Liver (tissue), 9 donors: ENCODE data around the gene IGSF3. TPM values are rescaled to one million over a fixed set of nuclear protein-coding genes. Genes with fewer than 3 reads are reported as not detected.

Source experiments
- DNase-seq: peaks from one replicate; pipeline ENCODE4 v3.0.0-alpha.2; 2017; ENCODE audit warnings: low spot score
- H3K27ac ChIP-seq, 2 donors: one replicate each; pipeline ENCODE4 v1.7.0; 2013; ENCODE audit warnings: inconsistent platforms in 2 of 2, low read length in 2 of 2, control low read depth in 1 of 2, low read depth in 1 of 2, mild to moderate bottlenecking in 1 of 2
- H3K27me3 ChIP-seq, 4 donors: one replicate each; pipeline versions ENCODE4 v1.6.1 to v1.7.0; 2013; ENCODE audit warnings: low read length in 3 of 4, inconsistent platforms in 1 of 4, mild to moderate bottlenecking in 1 of 4, moderate library complexity in 1 of 4; ENCODE audit not compliant: control insufficient read depth in 4 of 4, insufficient read depth in 4 of 4
- H3K36me3 ChIP-seq, 4 donors: one replicate each; pipeline versions ENCODE4 v1.6.1 to v1.7.0; 2013; ENCODE audit warnings: low read length in 3 of 4, mild to moderate bottlenecking in 3 of 4, low read depth in 1 of 4, moderate library complexity in 1 of 4; ENCODE audit not compliant: control insufficient read depth in 4 of 4, insufficient read depth in 3 of 4
- H3K4me1 ChIP-seq, 4 donors: one replicate each; pipeline versions ENCODE4 v1.6.1 to v1.7.0; 2013; ENCODE audit warnings: low read length in 3 of 4, mild to moderate bottlenecking in 3 of 4, moderate library complexity in 1 of 4; ENCODE audit not compliant: control insufficient read depth in 4 of 4, insufficient read depth in 4 of 4
- H3K4me3 ChIP-seq, 3 donors: one replicate each; pipeline versions ENCODE4 v1.6.1 to v1.7.0; 2013; ENCODE audit warnings: low read length in 3 of 3, control low read depth in 1 of 3, low read depth in 1 of 3, mild to moderate bottlenecking in 1 of 3
- H3K9ac ChIP-seq, 2 donors: one replicate each; pipeline ENCODE4 v1.7.0; 2013; ENCODE audit warnings: low read length in 2 of 2, mild to moderate bottlenecking in 2 of 2, moderate library complexity in 2 of 2, control low read depth in 1 of 2, low read depth in 1 of 2
- H3K9me3 ChIP-seq, 4 donors: one replicate each; pipeline versions ENCODE4 v1.6.1 to v1.7.0; 2013; ENCODE audit warnings: low read length in 3 of 4; ENCODE audit not compliant: control insufficient read depth in 4 of 4
- ATF3 ChIP-seq: IDR thresholded peaks from 2 replicates; pipeline ENCODE4 v1.6.1; 2016; ENCODE audit warnings: antibody characterized with exemption
- CTCF ChIP-seq: fragments of 150-350 bp; IDR thresholded peaks from 2 replicates; pipeline ENCODE4 v1.5.1; 2017; ENCODE audit warnings: improper control_type of control experiment, low read depth, low read length; ENCODE audit not compliant: missing input control
- EGR1 ChIP-seq, 2 donors: IDR thresholded peaks; 2 replicates each; pipeline ENCODE4 v1.6.1; 2016 to 2018; ENCODE audit warnings: antibody characterized with exemption in 2 of 2, low read depth in 2 of 2
- FOXA2 ChIP-seq: IDR thresholded peaks from 2 replicates; pipeline ENCODE4 v1.6.1; 2016; ENCODE audit warnings: antibody characterized with exemption
- GABPA ChIP-seq, 2 donors: IDR thresholded peaks in 1 of 2; conservative IDR thresholded peaks in 1 of 2; 2 replicates each; pipeline ENCODE4 v1.6.1; 2016; ENCODE audit warnings: antibody characterized with exemption in 2 of 2, mild to moderate bottlenecking in 1 of 2, moderate library complexity in 1 of 2
- HNF4A ChIP-seq, 2 donors: conservative IDR thresholded peaks; 2 replicates each; pipeline ENCODE4 v1.6.1; 2016; ENCODE audit warnings: antibody characterized with exemption in 2 of 2, mild to moderate bottlenecking in 2 of 2
- HNF4G ChIP-seq: IDR thresholded peaks from 2 replicates; pipeline ENCODE4 v1.6.1; 2016; ENCODE audit warnings: antibody characterized with exemption
- JUND ChIP-seq, 2 donors: IDR thresholded peaks; 2 replicates each; pipeline ENCODE4 v1.6.1; 2016; ENCODE audit warnings: antibody characterized with exemption in 2 of 2
- MAX ChIP-seq: IDR thresholded peaks from 2 replicates; pipeline ENCODE4 v1.6.1; 2016; ENCODE audit warnings: antibody characterized with exemption
- NR2F2 ChIP-seq: IDR thresholded peaks from 2 replicates; pipeline ENCODE4 v1.6.1; 2016; ENCODE audit warnings: antibody characterized with exemption
- RAD21 ChIP-seq, 2 donors: IDR thresholded peaks; 2 replicates each; pipeline ENCODE4 v1.6.1; 2016; ENCODE audit warnings: antibody characterized with exemption in 2 of 2, mild to moderate bottlenecking in 2 of 2
- REST ChIP-seq: IDR thresholded peaks from 2 replicates; pipeline ENCODE4 v1.6.1; 2016; ENCODE audit warnings: antibody characterized with exemption, mild to moderate bottlenecking
- RXRA ChIP-seq, 2 donors: IDR thresholded peaks; 2 replicates each; pipeline ENCODE4 v1.6.1; 2017 to 2018; ENCODE audit warnings: antibody characterized with exemption in 2 of 2, mild to moderate bottlenecking in 1 of 2
- SP1 ChIP-seq: IDR thresholded peaks from 2 replicates; pipeline ENCODE4 v1.6.1; 2018; ENCODE audit warnings: antibody characterized with exemption, mild to moderate bottlenecking
- TAF1 ChIP-seq: conservative IDR thresholded peaks from 2 replicates; pipeline ENCODE4 v1.6.1; 2016; ENCODE audit warnings: antibody characterized with exemption, mild to moderate bottlenecking
- YY1 ChIP-seq: IDR thresholded peaks from 2 replicates; pipeline ENCODE4 v1.6.1; 2016; ENCODE audit warnings: antibody characterized with exemption, mild to moderate bottlenecking
- ZBTB33 ChIP-seq: IDR thresholded peaks from 2 replicates; pipeline ENCODE4 v1.6.1; 2016; ENCODE audit warnings: antibody characterized with exemption
- WGBS: extraction: QIAGEN DNeasy Blood & Tissue Kit; methylation state at CpG from one replicate; pipeline ENCODE4 v1.1.7; 2013; 5-methylcytosine and 5-hydroxymethylcytosine counted together
- polyA plus RNA-seq, 2 donors: library from polyadenylated mRNA; stranded (reverse) in 1 of 2; unstranded in 1 of 2; fragments of 200-250 nt in 1 of 2; fragments of >200 nt in 1 of 2; fragmentation: Nextera tagmentation in 1 of 2; extraction: Ambion mirVana in 1 of 2; gene quantifications; one replicate each; pipeline versions ENCODE4 v1.2.1 to v1.2.3, GENCODE V29; 2013 to 2015
- total RNA-seq, 2 donors: library from RNA; depleted of rRNA; stranded (reverse); fragments of >200 nt; gene quantifications; one replicate each; pipeline ENCODE4 v1.2.3, GENCODE V29; 2014
- donor health status: healthy.
- donor health status: healthy.
- donor health status: healthy.
- donor health status: healthy.
- donor health status: healthy.

Gene IGSF3
- total and polyA plus RNA-seq, 4 donors = 0.14 to 5.4 (median 0.68) TPM

GRCh38 chr1:116676291-116676690 is 8.8 kb upstream of the IGSF3 start:
- Histone ChIP-seq H3K4me3 (no peak overlapping the region), H3K36me3 (no peaks in the 10 kb centered on the region), H3K9ac (no peak overlapping the region), H3K27me3 (no peaks in the 10 kb centered on the region), H3K9me3 (no peaks in the 10 kb centered on the region), H3K4me1 (no peaks in the 10 kb centered on the region), H3K27ac (no peak overlapping the region)
- 96% methylated on average over 2 of the region's 2 CpGs for WGBS
- DNase-seq = no peak
- TF ChIP-seq JUND (IDR thresholded peaks at IDR 0.05) (no peak), RXRA (IDR thresholded peaks at IDR 0.05) (no peak), REST (no peak), EGR1 (IDR thresholded peaks at IDR 0.05; ENCODE audit: low read depth in 2 of 2) (no peak), ZBTB33 (no peak), HNF4A (conservative IDR thresholded peaks at IDR 0.05) (no peak), NR2F2 (no peak), MAX (no peak), HNF4G (no peak), GABPA (IDR thresholded peaks at IDR 0.05 in 1 of 2, conservative IDR thresholded peaks at IDR 0.05 in 1 of 2) (no peak), FOXA2 (no peak), RAD21 (IDR thresholded peaks at IDR 0.05) (no peak), SP1 (no peak), TAF1 (no peak), YY1 (no peak), CTCF (no peak), ATF3 (no peak)

- no peaks in the 10 kb centered on the region for H3K4me1 ChIP-seq
- DNase-seq = no peak
- TF ChIP-seq ZBTB33 (no peak), MAX (no peak), HNF4G (no peak), EGR1 (IDR thresholded peaks at IDR 0.05; ENCODE audit: low read depth in 2 of 2) (no peak), SP1 (no peak), GABPA (IDR thresholded peaks at IDR 0.05 in 1 of 2, conservative IDR thresholded peaks at IDR 0.05 in 1 of 2) (no peak), JUND (IDR thresholded peaks at IDR 0.05) (no peak), FOXA2 (no peak), YY1 (no peak), NR2F2 (no peak)
- H3K9me3 ChIP-seq = no peaks in the 10 kb centered on the region
- H3K9ac ChIP-seq = no peak overlapping the region
- H3K27ac ChIP-seq = no peak overlapping the region
- no peaks in the 10 kb centered on the region for H3K27me3 ChIP-seq
- no peak overlapping the region for H3K4me3 ChIP-seq
- H3K36me3 ChIP-seq = no peaks in the 10 kb centered on the region
- 66% methylated on average over 2 of the region's 2 CpGs for WGBS
Observed at GRCh38 chr1:116674751-116675150, 7.2 kb upstream of the IGSF3 start.
